ENCODE data around the gene NAALAD2. TPM values are rescaled to one million over a fixed set of nuclear protein-coding genes. Genes with fewer than 3 reads are reported as not detected.

Gene NAALAD2
- total and polyA plus RNA-seq, 2 experiments from 2014 or later = 15.6 to 29.8 TPM

GRCh38 chr11:90223248-90223585 is 88.8 kb downstream of the NAALAD2 start:
- H3K27ac ChIP-seq = peak overlapping the region; percentile 93
- H4K20me1 ChIP-seq (ENCODE audit: insufficient read depth, poor library complexity, severe bottlenecking) = peaks cover 36% of the 10 kb centered on the region
- no peaks in the 10 kb centered on the region for H3K27me3 ChIP-seq
- peaks cover 51% of the 10 kb centered on the region for H3K79me2 ChIP-seq
- H3K9me2 ChIP-seq (replicated peaks; ENCODE audit: insufficient read depth) = no peaks in the 10 kb centered on the region
- DNase-seq (ENCODE audit: low spot score) = no peak
- no peaks in the 10 kb centered on the region for H3K9me3 ChIP-seq (ENCODE audit: low read depth)
- TF ChIP-seq EZH2 (IDR thresholded peaks at IDR 0.05; ENCODE audit: borderline replicate concordance) = no peak
- TF ChIP-seq EZH2phosphoT487 (IDR thresholded peaks at IDR 0.05; ENCODE audit: low read depth, severe bottlenecking, unreplicated experiment) = no peak
- TF ChIP-seq CTCF (IDR thresholded peaks at IDR 0.05; ENCODE audit: poor library complexity) = no peak
- peaks cover 18% of the 10 kb centered on the region for H3K4me1 ChIP-seq (ENCODE audit: insufficient read depth)
- peak overlapping the region; percentile 84 for H2AFZ ChIP-seq
- peak overlapping the region; percentile 93 for H3K4me2 ChIP-seq
- peak overlapping the region; percentile 78 for H3K4me3 ChIP-seq
- no peaks in the 10 kb centered on the region for H3K36me3 ChIP-seq (replicated peaks; ENCODE audit: insufficient read depth, low read depth)
- 1% methylated on average over 12 of the region's 12 CpGs for WGBS (ENCODE audit: low lambda C conversion rate, missing lambda C conversion rate)

GRCh38 chr11:90228056-90228455 is 93.6 kb downstream of the NAALAD2 start:
- 89% methylated on average over 3 of the region's 3 CpGs for WGBS (ENCODE audit: low lambda C conversion rate, missing lambda C conversion rate)
- no peak overlapping the region for H2AFZ ChIP-seq

GRCh38 chr11:90229791-90230190 is 95.3 kb downstream of the NAALAD2 start:
- 60% methylated on average over 1 of the region's 1 CpG for WGBS (ENCODE audit: low lambda C conversion rate, missing lambda C conversion rate)
- H4K20me1 ChIP-seq (ENCODE audit: insufficient read depth, poor library complexity, severe bottlenecking) = no peaks in the 10 kb centered on the region
- no peak overlapping the region for H2AFZ ChIP-seq

More at GRCh38 chr11:90228056-90228455, 93.6 kb downstream of the NAALAD2 start:
- Histone ChIP-seq H3K36me3 (replicated peaks; ENCODE audit: insufficient read depth, low read depth) (no peaks in the 10 kb centered on the region), H3K27me3 (no peaks in the 10 kb centered on the region), H3K4me3 (no peak overlapping the region), H3K9me3 (ENCODE audit: low read depth) (no peaks in the 10 kb centered on the region), H3K4me2 (no peak overlapping the region), H4K20me1 (ENCODE audit: insufficient read depth, poor library complexity, severe bottlenecking) (no peaks in the 10 kb centered on the region), H3K9me2 (replicated peaks; ENCODE audit: insufficient read depth) (no peaks in the 10 kb centered on the region), H3K79me2 (peaks cover 8% of the 10 kb centered on the region), H3K4me1 (ENCODE audit: insufficient read depth) (no peaks in the 10 kb centered on the region), H3K27ac (no peak overlapping the region)
- TF ChIP-seq EZH2phosphoT487 (IDR thresholded peaks at IDR 0.05; ENCODE audit: low read depth, severe bottlenecking, unreplicated experiment) (no peak), CTCF (IDR thresholded peaks at IDR 0.05; ENCODE audit: poor library complexity) (no peak), EZH2 (IDR thresholded peaks at IDR 0.05; ENCODE audit: borderline replicate concordance) (no peak)
- no peak for DNase-seq (ENCODE audit: low spot score)

More at GRCh38 chr11:90229791-90230190, 95.3 kb downstream of the NAALAD2 start:
- no peaks in the 10 kb centered on the region for H3K9me3 ChIP-seq (ENCODE audit: low read depth)
- H3K4me3 ChIP-seq = no peak overlapping the region
- H3K36me3 ChIP-seq (replicated peaks; ENCODE audit: insufficient read depth, low read depth) = no peaks in the 10 kb centered on the region
- H3K4me1 ChIP-seq (ENCODE audit: insufficient read depth) = peaks cover 7% of the 10 kb centered on the region
- no peaks in the 10 kb centered on the region for H3K27me3 ChIP-seq
- no peak overlapping the region for H3K27ac ChIP-seq
- DNase-seq (ENCODE audit: low spot score) = no peak
- no peak overlapping the region for H3K4me2 ChIP-seq
- H3K9me2 ChIP-seq (replicated peaks; ENCODE audit: insufficient read depth) = no peaks in the 10 kb centered on the region
- no peaks in the 10 kb centered on the region for H3K79me2 ChIP-seq
- TF ChIP-seq EZH2 (IDR thresholded peaks at IDR 0.05; ENCODE audit: borderline replicate concordance) (no peak), CTCF (IDR thresholded peaks at IDR 0.05; ENCODE audit: poor library complexity) (no peak), EZH2phosphoT487 (IDR thresholded peaks at IDR 0.05; ENCODE audit: low read depth, severe bottlenecking, unreplicated experiment) (no peak)
